ENCODE data around the gene SLC37A4.

GRCh38 chr11:118988280-118988679, 42.4 kb downstream of the SLC37A4 start:
- TF ChIP-seq CTCF (IDR thresholded peaks at IDR 0.05) (no peak), POLR2AphosphoS5 (IDR thresholded peaks at IDR 0.05; ENCODE audit: insufficient read depth in 1 of 2, low read depth in 1 of 2) (no peak)
